Stimulated activated naive CD8-positive, alpha-beta T cell treated with anti-CD3 and anti-CD28 coated beads, Interleukin-15, Interleukin-2, amounts not matched to agents 100 ng/mL and 50 ng/mL, for 24 hours (primary cell): Measurements from ENCODE around the gene LKAAEAR1.

Experiments used
- H3K27ac Mint-ChIP-seq: one replicate; pipeline ENCODE4 v1.8.0; 2021; ENCODE audit warnings: mild to moderate bottlenecking, mixed read lengths
- H3K27me3 Mint-ChIP-seq: one replicate; pipeline ENCODE4 v1.8.0; 2021; ENCODE audit warnings: mixed read lengths
- H3K36me3 Mint-ChIP-seq: one replicate; pipeline ENCODE4 v1.8.0; 2021; ENCODE audit warnings: low read depth, mixed read lengths
- H3K4me1 Mint-ChIP-seq: one replicate; pipeline ENCODE4 v1.8.0; 2021; ENCODE audit warnings: low read depth, mixed read lengths
- H3K4me3 Mint-ChIP-seq: one replicate; pipeline ENCODE4 v1.8.0; 2021; ENCODE audit warnings: mild to moderate bottlenecking, mixed read lengths
- H3K9me3 Mint-ChIP-seq: one replicate; pipeline ENCODE4 v1.8.0; 2021; ENCODE audit warnings: mixed read lengths

The LKAAEAR1 gene

GRCh38 chr20:64080013-64080812 lies 4.0 kb downstream of the LKAAEAR1 start, which contains the start of gene OPRL1:
Gene OPRL1, plus strand, starts transcription at chr20:64080082. Its CDS starts 12,639 bp downstream, at chr20:64092721.
- H3K27me3 Mint-ChIP-seq, result peaks cover 11% of the 10 kb centered on the region
- H3K9me3 Mint-ChIP-seq, result no peaks in the 10 kb centered on the region
- H3K4me1 Mint-ChIP-seq, result peaks cover 45% of the 10 kb centered on the region
- no peaks in the 10 kb centered on the region for H3K36me3 Mint-ChIP-seq
- peak within 1 kb of the TSS; percentile 83 for H3K27ac Mint-ChIP-seq
- peak within 1 kb of the TSS; percentile 90 for H3K4me3 Mint-ChIP-seq

GRCh38 chr20:64079273-64080012 lies 4.8 kb downstream of the LKAAEAR1 start, which contains the start of gene RGS19:
Gene RGS19, minus strand, starts transcription at chr20:64079518. Its CDS starts 2,632 bp downstream, at chr20:64076886.
- Mint-ChIP-seq H3K27me3 (peaks cover 9% of the 10 kb centered on the region), H3K4me3 (peak within 1 kb of the TSS; percentile 90), H3K27ac (peak within 1 kb of the TSS; percentile 83), H3K4me1 (peaks cover 44% of the 10 kb centered on the region), H3K9me3 (no peaks in the 10 kb centered on the region), H3K36me3 (no peaks in the 10 kb centered on the region)

DNA sequence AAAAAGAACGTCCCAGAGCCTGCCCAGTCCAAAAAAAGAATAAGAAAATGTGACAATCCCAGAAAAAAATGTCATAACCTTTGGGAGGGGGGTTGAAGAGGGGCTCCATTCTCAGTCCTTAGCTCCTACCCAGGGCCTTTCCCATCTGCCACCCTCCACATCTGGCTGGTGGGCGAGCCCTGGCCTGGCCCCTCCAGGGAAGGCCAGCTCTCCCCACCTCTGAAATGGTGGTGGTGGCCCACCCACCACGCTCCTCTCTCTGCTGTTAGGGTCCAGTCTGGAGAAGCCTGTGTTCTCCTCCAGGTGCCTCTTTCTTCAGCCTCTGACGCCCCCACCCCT lies 5.3 kb downstream of the LKAAEAR1 start:
- Mint-ChIP-seq H3K4me1 (peaks cover 40% of the 10 kb centered on the region), H3K9me3 (no peaks in the 10 kb centered on the region), H3K27me3 (peaks cover 6% of the 10 kb centered on the region), H3K27ac (peak overlapping the region; percentile 83), H3K4me3 (peak overlapping the region; percentile 90), H3K36me3 (no peaks in the 10 kb centered on the region)

- no peaks in the 10 kb centered on the region for H3K9me3 Mint-ChIP-seq
- peak overlapping the region; percentile 83 for H3K27ac Mint-ChIP-seq
- H3K27me3 Mint-ChIP-seq, result peaks cover 6% of the 10 kb centered on the region
- H3K36me3 Mint-ChIP-seq, result no peaks in the 10 kb centered on the region
- H3K4me3 Mint-ChIP-seq, result peak overlapping the region; percentile 90
- H3K4me1 Mint-ChIP-seq, result peaks cover 37% of the 10 kb centered on the region
Observed at GRCh38 chr20:64077876-64078551, 6.2 kb downstream of the LKAAEAR1 start.

GRCh38 chr20:64077541-64077875 lies 6.7 kb downstream of the LKAAEAR1 start:
- H3K27me3 Mint-ChIP-seq, result peaks cover 6% of the 10 kb centered on the region
- H3K36me3 Mint-ChIP-seq, result no peaks in the 10 kb centered on the region
- peak overlapping the region; percentile 83 for H3K27ac Mint-ChIP-seq
- H3K9me3 Mint-ChIP-seq, result no peaks in the 10 kb centered on the region
- H3K4me1 Mint-ChIP-seq, result peaks cover 32% of the 10 kb centered on the region
- peak overlapping the region; percentile 90 for H3K4me3 Mint-ChIP-seq

DNA sequence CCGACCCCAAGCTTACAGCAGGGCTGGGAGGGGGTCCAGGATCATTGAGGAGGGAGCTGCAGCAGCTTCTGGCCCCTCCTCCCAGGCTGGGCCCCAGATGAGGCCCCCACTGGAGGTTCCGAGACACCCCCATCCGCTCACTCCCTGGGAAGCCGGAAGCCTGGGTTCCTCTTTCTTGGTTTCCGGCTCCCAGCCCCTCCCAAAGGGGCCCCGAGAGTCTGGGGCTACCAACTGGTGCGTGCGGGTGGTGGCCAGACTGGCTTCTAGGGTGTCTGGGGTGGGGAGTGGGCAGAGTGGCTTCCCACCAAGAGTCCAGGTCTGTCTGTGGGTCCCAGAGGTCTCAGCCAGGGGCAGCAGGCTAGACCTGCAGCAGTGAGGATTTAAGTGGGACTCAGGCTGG lies 7.1 kb downstream of the LKAAEAR1 start:
- Mint-ChIP-seq H3K36me3 (no peaks in the 10 kb centered on the region), H3K27me3 (peaks cover 4% of the 10 kb centered on the region), H3K9me3 (no peaks in the 10 kb centered on the region), H3K4me1 (peaks cover 28% of the 10 kb centered on the region), H3K27ac (peak overlapping the region; percentile 83), H3K4me3 (peak overlapping the region; percentile 90)

- Mint-ChIP-seq H3K27ac (no peak overlapping the region), H3K36me3 (no peaks in the 10 kb centered on the region), H3K27me3 (no peaks in the 10 kb centered on the region), H3K4me1 (peaks cover 24% of the 10 kb centered on the region), H3K4me3 (peak overlapping the region; percentile 90), H3K9me3 (no peaks in the 10 kb centered on the region)
Observed at GRCh38 chr20:64076061-64076997, 7.9 kb downstream of the LKAAEAR1 start.

DNA sequence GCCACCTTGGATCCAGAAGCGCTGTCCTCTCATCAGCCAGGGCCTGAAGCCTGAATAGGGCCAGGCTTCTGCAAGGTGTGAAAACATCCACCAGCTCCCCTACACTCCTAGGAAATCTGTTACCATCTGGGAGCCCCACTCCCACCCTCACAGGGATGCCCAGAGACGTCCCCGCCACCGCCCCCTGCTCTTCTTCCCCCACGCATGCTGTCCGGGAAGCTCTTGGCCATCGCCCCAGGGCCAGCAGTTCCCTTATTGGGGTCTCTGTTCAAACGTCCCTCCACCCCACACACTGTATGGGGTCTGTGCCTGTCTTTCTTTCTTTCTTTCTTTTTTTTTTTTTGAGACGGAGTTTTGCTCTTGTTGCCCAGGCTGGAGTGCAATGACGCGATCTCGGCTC lies 8.6 kb downstream of the LKAAEAR1 start:
- Mint-ChIP-seq H3K36me3 (no peaks in the 10 kb centered on the region), H3K9me3 (no peaks in the 10 kb centered on the region), H3K27ac (no peak overlapping the region), H3K27me3 (no peaks in the 10 kb centered on the region), H3K4me1 (peaks cover 21% of the 10 kb centered on the region), H3K4me3 (no peak overlapping the region)

- Mint-ChIP-seq H3K4me3 (no peak overlapping the region), H3K36me3 (no peaks in the 10 kb centered on the region), H3K9me3 (no peaks in the 10 kb centered on the region), H3K27ac (no peak overlapping the region), H3K27me3 (no peaks in the 10 kb centered on the region), H3K4me1 (peaks cover 19% of the 10 kb centered on the region)
Observed at GRCh38 chr20:64074963-64075362, 9.2 kb downstream of the LKAAEAR1 start.

- H3K27me3 Mint-ChIP-seq, result no peaks in the 10 kb centered on the region
- peaks cover 19% of the 10 kb centered on the region for H3K4me1 Mint-ChIP-seq
- H3K27ac Mint-ChIP-seq, result no peak overlapping the region
- no peaks in the 10 kb centered on the region for H3K9me3 Mint-ChIP-seq
- H3K4me3 Mint-ChIP-seq, result no peak overlapping the region
- no peaks in the 10 kb centered on the region for H3K36me3 Mint-ChIP-seq
Observed at GRCh38 chr20:64074184-64074789, 9.9 kb downstream of the LKAAEAR1 start.

- no peak overlapping the region for H3K4me3 Mint-ChIP-seq
- no peaks in the 10 kb centered on the region for H3K27me3 Mint-ChIP-seq
- H3K36me3 Mint-ChIP-seq, result no peaks in the 10 kb centered on the region
- no peaks in the 10 kb centered on the region for H3K9me3 Mint-ChIP-seq
- H3K27ac Mint-ChIP-seq, result no peak overlapping the region
- H3K4me1 Mint-ChIP-seq, result peaks cover 13% of the 10 kb centered on the region
Observed at GRCh38 chr20:64073476-64074183, 10.6 kb downstream of the LKAAEAR1 start.

- H3K27me3 Mint-ChIP-seq, result no peaks in the 10 kb centered on the region
- no peak overlapping the region for H3K27ac Mint-ChIP-seq
- H3K4me1 Mint-ChIP-seq, result peaks cover 11% of the 10 kb centered on the region
- H3K36me3 Mint-ChIP-seq, result no peaks in the 10 kb centered on the region
- no peaks in the 10 kb centered on the region for H3K9me3 Mint-ChIP-seq
- H3K4me3 Mint-ChIP-seq, result no peak overlapping the region
Observed at GRCh38 chr20:64072498-64073063, 11.6 kb downstream of the LKAAEAR1 start.
